H1 (cell line): ENCODE data around the gene P2RX6.

Experiments
- CREB1 ChIP-seq: IDR thresholded peaks from 2 replicates; pipeline ENCODE4 v1.6.1; 2012; ENCODE audit warnings: inconsistent platforms
- GABPA ChIP-seq: IDR thresholded peaks from 2 replicates; pipeline ENCODE4 v1.6.1; 2011; ENCODE audit warnings: mild to moderate bottlenecking, low read length, moderate library complexity, borderline replicate concordance; ENCODE audit not compliant: insufficient read depth
- GTF2F1 ChIP-seq: IDR thresholded peaks from 2 replicates; pipeline ENCODE4 v1.6.1; 2012; ENCODE audit warnings: low read depth, low read length, improper control_type of control experiment, borderline replicate concordance
- HDAC2 ChIP-seq, 2 experiments: fragments of 300-600 bp in 1 of 2; sonication (generic) in 1 of 2; IDR thresholded peaks; 2 replicates each; pipeline ENCODE4 v1.6.1; 2011 to 2012; ENCODE audit warnings: low read depth in 2 of 2, low read length in 2 of 2, mild to moderate bottlenecking in 2 of 2, moderate library complexity in 2 of 2, borderline replicate concordance in 1 of 2, inconsistent platforms in 1 of 2
- JUN ChIP-seq: IDR thresholded peaks from 2 replicates; pipeline ENCODE4 v1.6.1; 2011; ENCODE audit warnings: low read depth, mild to moderate bottlenecking, improper control_type of control experiment, low read length
- JUND ChIP-seq: IDR thresholded peaks from 2 replicates; pipeline ENCODE4 v1.6.1; 2011; ENCODE audit warnings: mild to moderate bottlenecking, improper control_type of control experiment, low read length
- KDM4A ChIP-seq: IDR thresholded peaks from one replicate; pipeline ENCODE4 v1.7.1; 2012; ENCODE audit warnings: low read depth, mild to moderate bottlenecking, moderate library complexity, low read length, inconsistent platforms; ENCODE audit not compliant: severe bottlenecking
- NANOG ChIP-seq: IDR thresholded peaks from 2 replicates; pipeline ENCODE4 v1.6.1; 2011; ENCODE audit warnings: low read length, low read depth, mild to moderate bottlenecking, inconsistent platforms; ENCODE audit not compliant: insufficient read depth, poor library complexity, severe bottlenecking
- POLR2A ChIP-seq, 2 experiments: IDR thresholded peaks; 1 replicate in 1 of 2; 2 replicates in 1 of 2; pipeline ENCODE4 v1.6.1; 2011; ENCODE audit warnings: low read depth in 2 of 2, low read length in 2 of 2, mild to moderate bottlenecking in 2 of 2; ENCODE audit errors: control extremely low read depth in 1 of 2
- POLR2AphosphoS5 ChIP-seq: IDR thresholded peaks from 2 replicates; pipeline ENCODE4 v1.6.1; 2011; ENCODE audit warnings: low read depth, low read length
- SP1 ChIP-seq: IDR thresholded peaks from 2 replicates; pipeline ENCODE4 v1.6.1; 2011; ENCODE audit warnings: low read depth, low read length
- TEAD4 ChIP-seq: IDR thresholded peaks from 2 replicates; pipeline ENCODE4 v1.6.1; 2012; ENCODE audit warnings: low read depth, low read length, inconsistent platforms, mixed read lengths
- ZNF274 ChIP-seq: IDR thresholded peaks from 2 replicates; pipeline ENCODE4 v1.7.0; 2012; ENCODE audit warnings: low read length, borderline replicate concordance; ENCODE audit errors: extremely low read depth
- TF ChIP-seq, protein P1 (sequence below), 3 experiments: IDR thresholded peaks; 1 replicate in 2 of 3; 2 replicates in 1 of 3; pipeline versions ENCODE4 v1.5.1 to v1.6.1; 2011; ENCODE audit warnings: low read length in 3 of 3, mild to moderate bottlenecking in 3 of 3, inconsistent platforms in 2 of 3, low read depth in 1 of 3, moderate library complexity in 1 of 3; ENCODE audit not compliant: insufficient read depth in 1 of 3; ENCODE audit errors: control extremely low read depth in 1 of 3

DNA sequence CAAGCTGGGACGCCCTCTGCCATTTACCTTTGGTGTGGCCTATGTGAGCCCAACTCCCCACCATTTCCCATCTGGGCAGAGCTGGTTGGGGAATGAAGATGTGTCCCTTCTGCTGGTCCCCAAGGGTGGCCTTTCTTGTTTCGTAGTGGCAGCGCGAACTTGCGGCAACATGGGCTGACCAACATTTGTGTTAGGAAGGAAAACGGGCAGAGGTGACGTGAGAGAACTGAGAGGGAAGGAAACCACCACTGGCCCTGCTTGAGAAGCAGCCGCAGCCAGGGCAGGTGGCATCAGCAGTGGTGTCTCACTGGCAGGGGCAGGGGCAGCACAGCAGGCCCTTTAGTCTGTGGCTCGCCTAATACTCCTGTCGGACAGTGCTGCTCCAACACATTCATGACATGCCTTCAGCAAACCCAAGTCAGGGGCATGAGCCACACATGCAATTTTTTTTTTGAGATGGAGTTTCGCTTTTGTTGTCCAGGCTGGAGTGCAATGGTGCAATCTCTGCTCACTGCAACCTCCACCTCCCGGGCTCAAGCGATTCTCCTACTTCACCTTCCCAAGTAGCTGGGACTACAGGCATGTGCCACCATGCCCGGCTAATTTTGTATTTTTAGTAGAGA, 60.7 kb downstream of the P2RX6 start:
- TF ChIP-seq SP1 (no peak), HDAC2 (IDR thresholded peaks at IDR 0.05; ENCODE audit: borderline replicate concordance in 1 of 2, low read depth in 2 of 2, low read length in 2 of 2) (no peak), JUN (no peak), TEAD4 (no peak), ZNF274 (no peak), GABPA (no peak), NANOG (no peak), GTF2F1 (no peak), KDM4A (no peak), JUND (no peak), POLR2A (IDR thresholded peaks at IDR 0.05; ENCODE audit: control extremely low read depth in 1 of 2, low read depth in 2 of 2, low read length in 2 of 2) (no peak), CREB1 (no peak), POLR2AphosphoS5 (no peak)
- TF ChIP-seq, protein P1, sequence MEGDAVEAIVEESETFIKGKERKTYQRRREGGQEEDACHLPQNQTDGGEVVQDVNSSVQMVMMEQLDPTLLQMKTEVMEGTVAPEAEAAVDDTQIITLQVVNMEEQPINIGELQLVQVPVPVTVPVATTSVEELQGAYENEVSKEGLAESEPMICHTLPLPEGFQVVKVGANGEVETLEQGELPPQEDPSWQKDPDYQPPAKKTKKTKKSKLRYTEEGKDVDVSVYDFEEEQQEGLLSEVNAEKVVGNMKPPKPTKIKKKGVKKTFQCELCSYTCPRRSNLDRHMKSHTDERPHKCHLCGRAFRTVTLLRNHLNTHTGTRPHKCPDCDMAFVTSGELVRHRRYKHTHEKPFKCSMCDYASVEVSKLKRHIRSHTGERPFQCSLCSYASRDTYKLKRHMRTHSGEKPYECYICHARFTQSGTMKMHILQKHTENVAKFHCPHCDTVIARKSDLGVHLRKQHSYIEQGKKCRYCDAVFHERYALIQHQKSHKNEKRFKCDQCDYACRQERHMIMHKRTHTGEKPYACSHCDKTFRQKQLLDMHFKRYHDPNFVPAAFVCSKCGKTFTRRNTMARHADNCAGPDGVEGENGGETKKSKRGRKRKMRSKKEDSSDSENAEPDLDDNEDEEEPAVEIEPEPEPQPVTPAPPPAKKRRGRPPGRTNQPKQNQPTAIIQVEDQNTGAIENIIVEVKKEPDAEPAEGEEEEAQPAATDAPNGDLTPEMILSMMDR (IDR thresholded peaks at IDR 0.05; ENCODE audit: control extremely low read depth in 1 of 3, insufficient read depth in 1 of 3, low read depth in 1 of 3, low read length in 3 of 3): no peak
